ENCODE results near the gene CTNNA2.
"Not testable (repeated sequence)": the region's sequence is repeated elsewhere in the genome, so short reads cannot be mapped to it uniquely, and the experiment has no call there.

CTNNA2 gene

GRCh38 chr2:80111185-80111584 lies 598.3 kb downstream of the CTNNA2 start:
- no peak for DNase-seq

GRCh38 chr2:80112790-80113189 lies 599.9 kb downstream of the CTNNA2 start:
- DNase-seq = no peak

GRCh38 chr2:80113399-80113798 lies 600.5 kb downstream of the CTNNA2 start:
- no peak for DNase-seq

- DNase-seq = no peak
Observed at GRCh38 chr2:80114812-80115211, 602.0 kb downstream of the CTNNA2 start.

- no peak for DNase-seq
Observed at GRCh38 chr2:80117401-80117800, 604.5 kb downstream of the CTNNA2 start.

- DNase-seq = no peak
Observed at GRCh38 chr2:80120866-80121265, 608.0 kb downstream of the CTNNA2 start.

GRCh38 chr2:80122675-80123074 lies 609.8 kb downstream of the CTNNA2 start:
- no peak for DNase-seq

- no peak for DNase-seq
Observed at GRCh38 chr2:80126596-80127189, 613.8 kb downstream of the CTNNA2 start.

GRCh38 chr2:80128080-80128479 lies 615.2 kb downstream of the CTNNA2 start:
- no peak for DNase-seq

- no peak for DNase-seq
Observed at GRCh38 chr2:80132281-80132680, 619.4 kb downstream of the CTNNA2 start.

GRCh38 chr2:80135001-80135400 lies 622.1 kb downstream of the CTNNA2 start:
- no peak for DNase-seq

- DNase-seq = no peak
Observed at GRCh38 chr2:80136338-80136737, 623.5 kb downstream of the CTNNA2 start.

GRCh38 chr2:80139001-80139400 lies 626.1 kb downstream of the CTNNA2 start:
- DNase-seq = no peak

GRCh38 chr2:80141007-80141726 lies 628.3 kb downstream of the CTNNA2 start:
- DNase-seq = no peak

GRCh38 chr2:80145499-80145898 lies 632.6 kb downstream of the CTNNA2 start:
- DNase-seq = no peak

- not testable (repeated sequence) for DNase-seq
Observed at GRCh38 chr2:80146757-80147156, 633.9 kb downstream of the CTNNA2 start.

GRCh38 chr2:80147690-80148089 lies 634.8 kb downstream of the CTNNA2 start:
- no peak for DNase-seq

GRCh38 chr2:80148906-80149305 lies 636.1 kb downstream of the CTNNA2 start:
- no peak for DNase-seq

- no peak for DNase-seq
Observed at GRCh38 chr2:80149991-80150390, 637.1 kb downstream of the CTNNA2 start.

GRCh38 chr2:80151248-80151647 lies 638.4 kb downstream of the CTNNA2 start:
- DNase-seq = no peak

- DNase-seq = no peak
Observed at GRCh38 chr2:80151651-80152050, 638.8 kb downstream of the CTNNA2 start.

GRCh38 chr2:80153151-80153550 lies 640.3 kb downstream of the CTNNA2 start:
- DNase-seq = no peak

- DNase-seq = no peak
Observed at GRCh38 chr2:80153768-80154167, 640.9 kb downstream of the CTNNA2 start.

GRCh38 chr2:80154231-80154915 lies 641.5 kb downstream of the CTNNA2 start:
- no peak for DNase-seq
